ENCODE results near the gene XYLT1.
"Not testable (repeated sequence)": the region's sequence is repeated elsewhere in the genome, so short reads cannot be mapped to it uniquely, and the experiment has no call there.

Gene XYLT1

GRCh38 chr16:17330044-17330443 lies 140.7 kb downstream of the XYLT1 start:
- no peak for DNase-seq

DNA sequence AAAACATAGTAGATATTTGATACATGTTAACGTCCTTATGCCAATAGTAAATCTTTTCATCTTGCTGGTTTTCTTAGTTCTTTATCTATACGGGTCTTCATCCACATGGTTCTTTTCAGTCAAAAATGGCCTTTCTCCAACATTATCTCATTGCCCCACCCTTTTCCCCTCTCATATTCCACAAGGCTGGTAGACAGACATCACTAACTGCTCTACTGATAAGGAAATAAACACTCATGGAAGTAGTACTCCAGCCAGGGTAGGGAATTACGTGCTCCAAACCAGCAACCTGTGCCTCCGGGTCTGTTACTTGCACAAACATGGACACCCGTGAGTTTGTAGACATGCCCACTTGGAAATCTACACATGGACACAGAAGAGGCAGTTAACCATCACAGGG lies 141.4 kb downstream of the XYLT1 start:
- DNase-seq: no peak

GRCh38 chr16:17328932-17329331 lies 141.8 kb downstream of the XYLT1 start:
- DNase-seq: peak; percentile 62

- DNase-seq: no peak
These were observed 143.0 kb downstream of the XYLT1 start for GRCh38 chr16:17327664-17328335.

- no peak for DNase-seq
These were observed 145.2 kb downstream of the XYLT1 start for GRCh38 chr16:17325476-17326143.

DNA sequence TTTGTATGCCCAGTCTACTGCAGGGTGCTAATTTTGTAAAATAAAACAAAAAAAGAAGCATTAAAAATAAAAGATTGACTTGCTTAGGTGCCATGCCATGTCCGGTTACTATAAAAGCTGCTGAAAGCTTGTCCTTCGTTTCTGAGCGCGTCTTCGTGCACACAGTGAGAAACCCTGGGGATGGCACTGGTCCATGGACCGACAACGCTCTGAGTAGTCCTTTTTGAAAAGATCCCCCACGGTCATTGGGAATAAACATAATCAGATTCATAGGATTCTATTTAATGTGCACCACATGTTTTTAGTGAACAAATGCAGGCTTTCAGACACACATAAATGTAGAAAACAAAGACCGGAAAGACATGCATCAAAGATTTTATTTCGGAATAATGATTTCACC lies 146.3 kb downstream of the XYLT1 start:
- no peak for DNase-seq

DNA sequence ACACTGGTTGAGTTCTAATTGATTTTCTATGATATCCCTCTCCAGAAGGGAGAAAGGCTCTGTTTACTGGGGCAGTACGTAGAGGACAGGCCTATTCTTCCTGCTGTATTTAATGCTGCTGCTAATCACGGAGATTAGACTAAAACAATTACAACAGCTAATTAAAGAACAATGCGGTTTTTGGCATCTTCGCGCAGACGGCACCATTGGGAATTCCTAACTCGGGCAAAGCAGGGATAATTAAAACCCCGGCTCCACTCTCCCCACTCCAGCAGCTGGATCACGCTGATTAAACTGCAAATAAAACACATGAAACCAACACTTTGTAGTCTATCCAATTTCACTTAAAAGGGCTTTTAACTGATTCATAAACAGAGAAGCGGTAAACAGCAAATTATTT lies 147.6 kb downstream of the XYLT1 start:
- no peak for DNase-seq

DNA sequence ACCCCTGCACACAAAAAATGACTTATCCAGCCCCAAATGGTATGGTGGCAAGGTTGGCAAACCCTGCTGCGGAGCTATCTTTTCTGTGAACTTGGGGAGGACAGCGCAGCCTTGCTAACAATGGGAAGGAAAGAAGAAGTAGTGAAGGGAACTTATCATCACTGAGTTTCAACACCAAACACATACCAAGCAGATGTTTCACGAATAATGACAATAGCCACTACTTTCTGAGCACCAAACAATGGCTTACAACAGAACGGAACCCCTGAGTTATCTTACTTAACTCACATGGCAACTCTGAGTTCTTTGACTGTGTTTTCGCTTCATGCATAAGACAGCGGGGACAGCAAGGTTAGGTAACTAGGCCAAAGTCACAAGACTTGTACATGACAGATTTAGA lies 148.9 kb downstream of the XYLT1 start:
- peak; percentile 51 for DNase-seq

GRCh38 chr16:17320009-17320408 lies 150.8 kb downstream of the XYLT1 start:
- no peak for DNase-seq

DNA sequence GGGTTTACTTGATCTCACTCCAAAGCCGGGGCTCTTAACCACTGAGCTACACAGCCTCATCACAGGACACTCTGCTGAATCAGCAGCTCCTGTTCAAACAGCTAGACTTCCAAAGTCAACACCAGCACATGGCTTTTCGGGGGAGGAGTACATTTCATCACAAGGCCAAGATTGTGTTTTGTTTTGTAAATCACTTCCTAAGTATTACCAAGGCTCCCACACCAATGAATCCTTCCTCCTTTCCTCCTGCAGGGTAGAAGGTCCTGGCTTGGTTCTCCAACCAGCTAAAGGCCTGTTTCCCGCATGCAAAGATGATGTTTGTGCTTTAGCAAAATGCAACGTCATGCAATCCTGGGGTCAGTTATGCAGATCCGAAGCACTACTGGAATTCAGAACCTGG lies 152.5 kb downstream of the XYLT1 start:
- DNase-seq: no peak

DNA sequence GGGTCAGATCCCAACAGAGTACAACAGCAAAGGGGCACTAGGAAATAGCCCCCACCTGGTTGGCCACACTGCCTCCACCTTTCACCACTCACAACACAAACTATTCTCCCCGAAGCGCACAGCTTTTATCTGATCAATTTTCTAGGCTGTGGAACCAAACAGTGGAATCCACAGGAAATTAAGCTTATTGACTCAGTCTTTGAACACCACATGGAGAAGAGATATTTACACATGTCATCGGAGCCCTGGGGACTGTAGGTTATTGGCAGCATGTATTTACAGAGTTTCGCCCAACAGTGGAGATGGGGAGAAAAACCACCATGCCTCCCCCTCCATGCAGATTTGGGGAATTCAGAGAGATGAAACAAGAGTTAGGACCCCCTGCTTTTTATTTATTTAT lies 154.8 kb downstream of the XYLT1 start:
- DNase-seq: no peak

GRCh38 chr16:17313793-17314547 lies 156.8 kb downstream of the XYLT1 start:
- DNase-seq: no peak

DNA sequence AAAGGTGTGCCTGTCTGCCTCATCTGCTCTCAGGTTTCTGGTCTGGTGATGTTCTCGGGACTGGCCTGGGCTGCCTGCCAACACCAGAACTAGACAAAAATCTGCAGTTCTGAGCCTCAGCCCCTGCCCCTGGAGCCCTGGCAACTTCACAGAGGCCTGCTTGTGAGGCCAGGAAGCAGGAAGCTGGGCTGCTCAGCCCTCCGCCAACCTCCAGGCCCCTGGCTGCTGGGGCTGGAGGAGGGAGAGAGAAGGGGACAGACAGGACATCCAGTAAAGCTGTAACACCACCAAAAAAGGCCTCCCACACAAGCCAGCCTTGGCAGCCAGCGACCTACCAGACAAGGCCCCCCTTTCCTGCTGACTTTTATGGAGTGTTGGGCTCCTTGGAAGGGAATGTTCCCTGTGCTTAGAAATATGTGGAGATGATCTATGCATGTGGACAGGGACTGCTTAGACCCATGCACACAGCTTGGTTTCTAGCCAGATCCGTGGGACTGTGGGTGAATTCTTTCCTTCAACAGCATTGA lies 157.6 kb downstream of the XYLT1 start:
- DNase-seq: peak; percentile 63

GRCh38 chr16:17312094-17312710 lies 158.6 kb downstream of the XYLT1 start:
- DNase-seq: peak; percentile 29

DNA sequence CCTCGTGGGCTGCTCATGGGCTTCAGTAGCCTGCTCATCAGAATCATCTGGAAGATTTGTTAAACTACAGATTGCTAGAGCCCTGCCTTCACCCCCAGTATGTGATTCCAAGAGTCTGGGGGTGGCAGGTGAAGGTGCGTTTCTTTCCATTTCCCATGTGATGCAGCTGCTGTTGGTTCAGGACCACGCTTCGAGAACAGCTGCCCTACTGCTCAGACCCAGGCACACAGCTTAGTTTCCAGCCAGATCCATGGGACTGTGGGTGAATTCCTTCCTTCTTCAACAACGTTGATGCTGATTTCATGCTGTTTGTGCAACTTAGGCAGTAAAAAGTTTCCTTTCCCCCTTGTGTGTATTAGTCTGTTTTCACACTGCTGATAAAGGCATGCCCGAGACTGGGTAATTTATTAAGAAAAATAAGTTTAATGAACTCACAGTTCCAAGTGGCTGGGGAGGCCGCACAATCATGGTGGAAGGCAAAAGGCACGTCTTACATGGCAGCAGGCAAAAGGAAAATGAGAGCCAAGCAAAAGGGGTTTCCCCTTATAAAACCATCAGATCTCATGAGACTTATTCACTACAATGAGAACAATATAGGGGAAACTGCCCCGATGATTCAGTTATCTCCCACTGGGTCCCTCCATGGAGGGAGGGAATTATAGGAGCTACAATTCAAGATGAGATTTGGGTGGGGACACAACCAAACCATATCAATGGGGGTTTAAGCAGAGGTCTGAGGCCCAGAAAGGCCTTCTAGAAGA lies 159.2 kb downstream of the XYLT1 start:
- no peak for DNase-seq

GRCh38 chr16:17309510-17309909 lies 161.2 kb downstream of the XYLT1 start:
- DNase-seq: no peak

- DNase-seq: no peak
These were observed 162.6 kb downstream of the XYLT1 start for GRCh38 chr16:17308186-17308585.

GRCh38 chr16:17307504-17307903 lies 163.3 kb downstream of the XYLT1 start:
- no peak for DNase-seq

GRCh38 chr16:17306745-17307144 lies 164.0 kb downstream of the XYLT1 start:
- no peak for DNase-seq

GRCh38 chr16:17306211-17306610 lies 164.5 kb downstream of the XYLT1 start:
- not testable (repeated sequence) for DNase-seq

DNA sequence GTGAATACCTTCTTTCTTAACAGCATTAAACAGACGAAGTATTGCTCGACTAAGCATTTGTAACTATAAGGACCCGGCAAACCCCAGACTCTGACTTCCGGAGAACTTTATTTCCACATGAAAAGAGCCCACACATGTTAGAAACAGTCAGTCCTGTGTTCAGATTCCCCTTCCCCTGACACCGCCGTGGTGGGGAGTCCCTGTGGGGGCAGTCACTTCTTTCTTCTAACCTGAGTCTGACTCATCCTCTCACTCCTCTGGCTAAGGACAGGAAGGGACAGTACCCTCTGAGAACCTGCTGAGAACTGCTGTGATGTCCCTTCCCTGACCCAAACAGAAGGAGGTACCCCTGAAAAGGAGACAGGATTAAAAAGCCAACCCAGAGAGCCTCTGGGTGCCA lies 165.1 kb downstream of the XYLT1 start:
- no peak for DNase-seq

- DNase-seq: no peak
These were observed 166.2 kb downstream of the XYLT1 start for GRCh38 chr16:17304491-17305119.

Measured in hematopoietic multipotent progenitor cell treated with erythropoietin and hydrocortisone succinate and interleukin-3 and kit ligand, for 4 days (in vitro differentiated cells).